Measurements from ENCODE around the gene SPHK2. TPM values are rescaled to one million over a fixed set of nuclear protein-coding genes. Genes with fewer than 3 reads are reported as not detected.

SPHK2 gene
- total RNA-seq, 1 donor: 10.9 TPM

DNA sequence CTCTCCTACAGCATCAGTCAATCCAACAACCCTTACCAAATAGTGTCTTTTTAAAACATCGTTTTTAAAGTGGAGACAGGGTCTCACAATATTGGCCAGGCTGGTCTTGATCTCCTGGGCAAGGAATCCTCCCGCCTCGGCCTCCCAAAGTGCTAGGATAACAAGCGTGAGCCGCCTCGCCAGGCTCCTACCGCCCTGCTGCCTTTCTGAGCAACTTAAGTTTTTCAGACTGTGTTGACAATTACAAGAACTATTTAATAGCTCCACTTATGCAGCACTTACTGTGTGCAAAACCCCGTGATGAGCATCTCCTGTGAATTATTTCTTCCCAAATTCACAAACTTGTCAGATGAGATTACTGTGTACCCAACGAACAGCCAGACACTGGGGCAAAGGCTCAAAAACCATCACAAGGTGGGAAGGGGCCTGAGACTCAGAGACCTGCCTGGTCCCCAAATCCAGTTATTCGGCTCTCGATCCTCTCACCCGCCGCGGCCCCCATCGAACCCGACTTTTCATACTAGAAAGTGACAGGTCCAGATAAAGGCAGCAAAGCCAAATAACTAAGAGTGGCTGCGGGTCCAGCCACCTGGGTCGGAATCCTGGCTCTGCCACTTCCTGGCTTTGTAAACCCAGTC, 909 bp upstream of the SPHK2 start:
- no peak for DNase-seq (ENCODE audit: low read depth)
- TF ChIP-seq, protein P1, sequence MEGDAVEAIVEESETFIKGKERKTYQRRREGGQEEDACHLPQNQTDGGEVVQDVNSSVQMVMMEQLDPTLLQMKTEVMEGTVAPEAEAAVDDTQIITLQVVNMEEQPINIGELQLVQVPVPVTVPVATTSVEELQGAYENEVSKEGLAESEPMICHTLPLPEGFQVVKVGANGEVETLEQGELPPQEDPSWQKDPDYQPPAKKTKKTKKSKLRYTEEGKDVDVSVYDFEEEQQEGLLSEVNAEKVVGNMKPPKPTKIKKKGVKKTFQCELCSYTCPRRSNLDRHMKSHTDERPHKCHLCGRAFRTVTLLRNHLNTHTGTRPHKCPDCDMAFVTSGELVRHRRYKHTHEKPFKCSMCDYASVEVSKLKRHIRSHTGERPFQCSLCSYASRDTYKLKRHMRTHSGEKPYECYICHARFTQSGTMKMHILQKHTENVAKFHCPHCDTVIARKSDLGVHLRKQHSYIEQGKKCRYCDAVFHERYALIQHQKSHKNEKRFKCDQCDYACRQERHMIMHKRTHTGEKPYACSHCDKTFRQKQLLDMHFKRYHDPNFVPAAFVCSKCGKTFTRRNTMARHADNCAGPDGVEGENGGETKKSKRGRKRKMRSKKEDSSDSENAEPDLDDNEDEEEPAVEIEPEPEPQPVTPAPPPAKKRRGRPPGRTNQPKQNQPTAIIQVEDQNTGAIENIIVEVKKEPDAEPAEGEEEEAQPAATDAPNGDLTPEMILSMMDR (IDR thresholded peaks at IDR 0.05; ENCODE audit: insufficient read depth, low read length): no peak
- H3K4me3 ChIP-seq (ENCODE audit: low read depth, low read length): peak overlapping the region; percentile 79

DNA sequence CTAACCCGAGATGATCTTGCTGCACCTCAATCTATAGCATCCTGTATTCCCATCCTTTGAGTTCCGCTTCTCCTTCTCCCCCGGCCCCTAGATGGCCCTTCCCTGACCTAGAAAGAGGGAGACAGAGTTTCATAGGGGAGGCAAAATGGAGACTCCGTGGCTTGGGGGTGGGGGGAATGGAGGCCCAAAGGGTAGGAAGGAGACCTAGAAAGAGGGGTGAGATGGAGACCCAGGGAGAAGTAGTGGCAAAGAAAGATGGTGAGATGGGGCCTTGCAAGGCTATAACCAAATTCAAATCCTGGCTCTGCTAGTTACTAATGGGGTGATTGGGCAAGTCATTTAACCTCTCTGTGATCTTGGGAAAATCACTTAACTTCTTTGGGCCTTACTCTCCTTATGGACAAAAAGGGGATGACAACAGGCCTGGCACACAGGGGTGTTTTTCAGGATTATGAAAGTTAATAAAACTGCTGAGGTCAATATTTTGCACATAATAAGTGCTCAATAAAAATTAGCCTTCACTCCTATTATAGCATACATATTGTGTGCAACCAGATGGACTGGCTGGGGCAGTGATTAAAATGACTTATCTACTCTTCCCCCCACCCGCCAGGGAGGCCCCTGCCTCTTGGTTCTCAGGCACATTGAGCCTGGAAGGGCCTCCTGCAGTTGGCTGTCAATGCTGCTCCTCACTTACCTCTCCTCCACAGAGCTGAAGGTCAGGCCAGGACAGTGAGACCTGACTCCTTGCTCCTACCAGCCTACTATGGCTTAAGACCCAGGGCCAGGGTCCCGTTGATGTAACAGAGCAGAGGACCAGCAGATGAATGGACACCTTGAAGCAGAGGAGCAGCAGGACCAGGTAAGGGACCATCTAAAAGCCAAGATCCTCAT, 633 bp downstream of the SPHK2 start:
- no peak for DNase-seq (ENCODE audit: low read depth)
- TF ChIP-seq, protein P1 (IDR thresholded peaks at IDR 0.05; ENCODE audit: insufficient read depth, low read length): no peak

DNA sequence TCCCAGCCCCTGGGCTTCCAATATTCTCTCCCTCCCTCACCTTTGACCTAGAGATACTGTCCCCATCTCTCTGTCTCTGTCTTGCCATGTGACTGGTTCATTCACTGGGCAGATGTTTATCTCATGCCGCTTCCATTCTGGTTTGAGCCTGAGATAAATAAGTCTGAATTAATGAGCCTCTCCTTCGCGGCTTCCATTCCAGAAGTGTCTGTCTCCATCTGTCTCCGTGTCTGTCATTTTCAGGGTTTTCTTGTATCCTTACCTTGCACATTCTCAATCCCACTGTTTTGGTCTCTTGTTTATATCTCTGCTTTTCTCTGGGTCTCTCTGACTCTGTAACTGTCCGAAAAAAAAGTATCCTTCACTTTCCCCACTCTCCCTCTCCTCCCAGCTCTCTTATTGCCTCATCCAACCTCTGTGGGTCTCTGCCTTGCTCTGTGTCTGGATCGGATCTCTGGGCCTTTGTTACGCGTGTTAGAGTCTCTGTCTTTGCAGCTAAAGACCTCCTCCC, 4.3 kb downstream of the SPHK2 start:
- TF ChIP-seq, protein P1 (IDR thresholded peaks at IDR 0.05; ENCODE audit: insufficient read depth, low read length): no peak
- DNase-seq (ENCODE audit: low read depth): no peak
- H3K4me3 ChIP-seq (ENCODE audit: low read depth, low read length): peak overlapping the region; percentile 60

More for the DNA sequence above, 633 bp downstream of the SPHK2 start:
- peak overlapping the region; percentile 74 for H3K4me3 ChIP-seq (ENCODE audit: low read depth, low read length)

DNA sequence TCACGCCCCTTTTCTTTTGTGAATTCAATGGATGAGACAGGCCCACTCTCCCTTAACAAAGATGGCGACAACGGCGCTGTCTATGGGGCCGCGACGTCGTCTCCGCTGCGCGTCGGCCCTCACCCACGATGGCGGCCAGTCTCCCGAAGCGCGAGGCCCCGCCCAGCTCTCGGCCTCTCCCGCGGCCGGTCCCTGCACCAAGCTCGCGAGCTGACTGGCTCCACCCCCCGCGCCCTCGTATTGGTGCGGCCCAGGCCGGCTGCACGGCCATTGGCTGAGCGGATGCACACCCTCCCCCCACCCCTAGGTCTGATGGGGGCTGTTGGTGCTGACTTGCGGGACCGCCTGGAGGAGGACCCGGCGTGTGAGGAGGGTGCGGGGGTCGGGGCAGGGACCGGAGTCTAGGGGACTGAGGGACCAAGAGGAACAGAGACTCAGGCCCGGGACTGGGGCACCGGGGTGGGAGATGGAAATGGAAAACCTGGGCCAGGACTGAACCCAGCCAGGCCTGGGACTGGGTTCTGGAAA, 4.8 kb downstream of the SPHK2 start:
- TF ChIP-seq, protein P1 (IDR thresholded peaks at IDR 0.05; ENCODE audit: insufficient read depth, low read length): no peak
- DNase-seq (ENCODE audit: low read depth): peak; percentile 96
- peak overlapping the region; percentile 72 for H3K4me3 ChIP-seq (ENCODE audit: low read depth, low read length)

DNA sequence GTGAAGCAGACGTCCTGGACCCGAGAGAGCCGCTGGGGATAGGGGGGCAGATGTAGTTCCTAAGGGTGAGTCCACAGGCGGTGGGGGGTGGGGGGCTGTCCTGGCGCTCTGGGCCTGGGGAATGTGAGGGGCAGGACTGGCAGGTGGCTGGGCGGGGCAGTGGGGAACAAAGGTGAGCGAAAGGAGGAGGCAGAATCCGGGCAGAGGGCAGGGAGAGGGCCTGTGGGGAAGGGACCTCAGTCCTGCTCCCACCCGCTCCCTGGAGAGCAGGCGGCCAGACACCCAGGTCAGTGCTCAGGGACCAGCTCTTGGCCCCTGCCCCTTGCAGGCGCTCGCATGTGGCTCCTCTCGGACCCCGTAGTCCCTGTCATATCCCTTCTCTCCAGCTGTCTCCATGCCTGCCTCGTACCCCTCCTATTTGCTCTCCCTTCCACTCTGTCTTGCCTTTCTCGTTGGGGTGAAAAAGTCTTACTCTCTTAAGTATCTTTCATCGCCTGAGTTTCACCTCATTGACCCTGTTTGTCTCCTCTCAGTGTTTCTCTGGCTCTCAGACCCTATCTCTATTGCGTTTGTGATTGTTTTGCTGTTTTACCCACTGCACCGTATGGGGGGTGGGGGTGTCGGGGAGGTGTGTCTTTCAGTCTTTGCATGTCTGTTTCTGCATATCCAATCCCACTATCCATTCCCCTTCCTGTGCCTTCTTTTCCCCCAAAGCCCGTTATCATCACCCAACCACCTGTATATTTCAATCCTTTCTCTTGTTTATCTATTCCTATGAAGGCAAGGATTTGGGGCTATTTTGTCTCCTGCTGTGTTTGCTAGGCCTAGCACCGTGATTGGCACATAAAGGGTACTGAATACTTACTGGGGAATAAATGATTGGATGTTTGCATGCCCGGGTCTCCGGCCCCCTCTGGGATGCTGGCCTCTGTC, 5.8 kb downstream of the SPHK2 start:
- peak overlapping the region; percentile 72 for H3K4me3 ChIP-seq (ENCODE audit: low read depth, low read length)
- no peak for DNase-seq (ENCODE audit: low read depth)
- TF ChIP-seq, protein P1 (IDR thresholded peaks at IDR 0.05; ENCODE audit: insufficient read depth, low read length): no peak

DNA sequence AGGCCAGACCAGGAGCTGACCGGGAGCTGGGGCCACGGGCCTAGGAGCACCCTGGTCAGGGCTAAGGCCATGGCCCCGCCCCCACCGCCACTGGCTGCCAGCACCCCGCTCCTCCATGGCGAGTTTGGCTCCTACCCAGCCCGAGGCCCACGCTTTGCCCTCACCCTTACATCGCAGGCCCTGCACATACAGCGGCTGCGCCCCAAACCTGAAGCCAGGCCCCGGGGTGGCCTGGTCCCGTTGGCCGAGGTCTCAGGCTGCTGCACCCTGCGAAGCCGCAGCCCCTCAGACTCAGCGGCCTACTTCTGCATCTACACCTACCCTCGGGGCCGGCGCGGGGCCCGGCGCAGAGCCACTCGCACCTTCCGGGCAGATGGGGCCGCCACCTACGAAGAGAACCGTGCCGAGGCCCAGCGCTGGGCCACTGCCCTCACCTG, 6.6 kb downstream of the SPHK2 start:
- no peak overlapping the region for H3K4me3 ChIP-seq (ENCODE audit: low read depth, low read length)
- no peak for DNase-seq (ENCODE audit: low read depth)
- TF ChIP-seq, protein P1 (IDR thresholded peaks at IDR 0.05; ENCODE audit: insufficient read depth, low read length): no peak

Data from fibroblast of the aortic adventitia (primary cell).